ENCODE results near the gene ITPR1. TPM values are rescaled to one million over a fixed set of nuclear protein-coding genes. Genes with fewer than 3 reads are reported as not detected.

ITPR1 gene
- total and polyA plus RNA-seq, 2 experiments from 2014 or later = 6.8 to 21.0 TPM

DNA sequence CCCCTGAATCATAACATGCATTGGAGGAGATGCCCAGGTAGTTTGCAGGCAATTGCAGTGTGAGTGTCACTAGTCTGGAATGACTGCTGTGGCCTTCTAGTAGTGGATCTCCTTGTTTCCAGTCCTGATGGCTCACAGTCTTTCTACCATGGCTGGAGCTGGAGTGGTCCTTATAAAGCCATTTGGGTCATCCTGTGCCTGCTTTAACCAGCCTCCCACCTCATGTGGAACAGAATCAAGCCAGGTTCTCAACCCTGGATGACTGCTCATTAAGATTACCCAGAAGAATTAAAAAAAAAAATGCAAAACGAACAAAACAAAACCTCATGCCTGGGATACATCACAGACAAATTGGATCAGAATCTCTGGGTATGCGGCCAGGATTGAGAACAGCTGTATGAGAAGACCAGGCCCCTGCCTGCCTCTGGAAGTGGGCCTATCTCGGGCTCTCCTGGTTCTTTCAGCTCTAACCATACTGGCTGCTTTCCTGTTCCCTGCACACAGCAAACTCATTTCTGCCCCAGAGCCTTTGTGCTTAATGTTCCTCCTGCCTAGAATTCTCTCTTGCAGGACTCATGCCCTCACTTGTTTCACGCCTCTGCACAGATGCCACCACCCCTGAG lies 96.4 kb downstream of the ITPR1 start:
- no peak for ATAC-seq
- Histone ChIP-seq H3K27ac (ENCODE audit: low read depth) (no peak overlapping the region), H3K4me3 (no peak overlapping the region), H4K20me1 (replicated peaks; ENCODE audit: insufficient read depth) (no peaks in the 10 kb centered on the region; the same call in 1 of the 2 replicates), H3K27me3 (ENCODE audit: insufficient read depth) (no peaks in the 10 kb centered on the region), H3K79me2 (replicated peaks; ENCODE audit: insufficient read depth) (no peaks in the 10 kb centered on the region), H3F3A (replicated peaks; ENCODE audit: low read depth) (no peaks in the 10 kb centered on the region), H2AFZ (no peak overlapping the region), H3K36me3 (ENCODE audit: insufficient read depth) (no peaks in the 10 kb centered on the region), H3K4me2 (no peak overlapping the region; the same call in 1 of the 2 replicates), H3K4me1 (ENCODE audit: insufficient read depth) (peaks cover 25% of the 10 kb centered on the region), H3K9me2 (ENCODE audit: insufficient read depth) (peaks cover 6% of the 10 kb centered on the region; the same call in 1 of the 2 replicates)
- H3K4me3 Mint-ChIP-seq = no peak overlapping the region
- no peaks in the 10 kb centered on the region; the same call in 2 of the 3 replicates for H3K9me3 Mint-ChIP-seq
- peak overlapping the region; percentile 5; the same call in 1 of the 2 replicates for H3K27ac Mint-ChIP-seq
- H3K36me3 Mint-ChIP-seq (ENCODE audit: low read depth) = no peaks in the 10 kb centered on the region; the same call in 2 of the 3 replicates
- peaks cover 35% of the 10 kb centered on the region for H3K4me1 Mint-ChIP-seq
- no peaks in the 10 kb centered on the region for H3K27me3 Mint-ChIP-seq (ENCODE audit: insufficient read depth, low read depth, poor library complexity)
- no peak for TF ChIP-seq EZH2 (IDR thresholded peaks at IDR 0.05; ENCODE audit: low read depth, unreplicated experiment)
- TF ChIP-seq NANOG (IDR thresholded peaks at IDR 0.05; ENCODE audit: borderline replicate concordance) = no peak
- TF ChIP-seq REST (IDR thresholded peaks at IDR 0.05; ENCODE audit: unreplicated experiment) = no peak
- TF ChIP-seq EZH2phosphoT487 (IDR thresholded peaks at IDR 0.05; ENCODE audit: unreplicated experiment) = no peak
- TF ChIP-seq POLR2AphosphoS5 (IDR thresholded peaks at IDR 0.05; ENCODE audit: low read depth) = no peak
- TF ChIP-seq CTCF (conservative IDR thresholded peaks at IDR 0.05; ENCODE audit: low read depth in 2 of 2) = no peak
- TF ChIP-seq JUNB (IDR thresholded peaks at IDR 0.05; ENCODE audit: unreplicated experiment) = no peak
- no peak for TF ChIP-seq STAT1 (IDR thresholded peaks at IDR 0.05; ENCODE audit: unreplicated experiment)
- no peak for TF ChIP-seq ZNF331 (CRISPR knock-in tag; IDR thresholded peaks at IDR 0.05; ENCODE audit: low read depth)
- TF ChIP-seq, protein P1, sequence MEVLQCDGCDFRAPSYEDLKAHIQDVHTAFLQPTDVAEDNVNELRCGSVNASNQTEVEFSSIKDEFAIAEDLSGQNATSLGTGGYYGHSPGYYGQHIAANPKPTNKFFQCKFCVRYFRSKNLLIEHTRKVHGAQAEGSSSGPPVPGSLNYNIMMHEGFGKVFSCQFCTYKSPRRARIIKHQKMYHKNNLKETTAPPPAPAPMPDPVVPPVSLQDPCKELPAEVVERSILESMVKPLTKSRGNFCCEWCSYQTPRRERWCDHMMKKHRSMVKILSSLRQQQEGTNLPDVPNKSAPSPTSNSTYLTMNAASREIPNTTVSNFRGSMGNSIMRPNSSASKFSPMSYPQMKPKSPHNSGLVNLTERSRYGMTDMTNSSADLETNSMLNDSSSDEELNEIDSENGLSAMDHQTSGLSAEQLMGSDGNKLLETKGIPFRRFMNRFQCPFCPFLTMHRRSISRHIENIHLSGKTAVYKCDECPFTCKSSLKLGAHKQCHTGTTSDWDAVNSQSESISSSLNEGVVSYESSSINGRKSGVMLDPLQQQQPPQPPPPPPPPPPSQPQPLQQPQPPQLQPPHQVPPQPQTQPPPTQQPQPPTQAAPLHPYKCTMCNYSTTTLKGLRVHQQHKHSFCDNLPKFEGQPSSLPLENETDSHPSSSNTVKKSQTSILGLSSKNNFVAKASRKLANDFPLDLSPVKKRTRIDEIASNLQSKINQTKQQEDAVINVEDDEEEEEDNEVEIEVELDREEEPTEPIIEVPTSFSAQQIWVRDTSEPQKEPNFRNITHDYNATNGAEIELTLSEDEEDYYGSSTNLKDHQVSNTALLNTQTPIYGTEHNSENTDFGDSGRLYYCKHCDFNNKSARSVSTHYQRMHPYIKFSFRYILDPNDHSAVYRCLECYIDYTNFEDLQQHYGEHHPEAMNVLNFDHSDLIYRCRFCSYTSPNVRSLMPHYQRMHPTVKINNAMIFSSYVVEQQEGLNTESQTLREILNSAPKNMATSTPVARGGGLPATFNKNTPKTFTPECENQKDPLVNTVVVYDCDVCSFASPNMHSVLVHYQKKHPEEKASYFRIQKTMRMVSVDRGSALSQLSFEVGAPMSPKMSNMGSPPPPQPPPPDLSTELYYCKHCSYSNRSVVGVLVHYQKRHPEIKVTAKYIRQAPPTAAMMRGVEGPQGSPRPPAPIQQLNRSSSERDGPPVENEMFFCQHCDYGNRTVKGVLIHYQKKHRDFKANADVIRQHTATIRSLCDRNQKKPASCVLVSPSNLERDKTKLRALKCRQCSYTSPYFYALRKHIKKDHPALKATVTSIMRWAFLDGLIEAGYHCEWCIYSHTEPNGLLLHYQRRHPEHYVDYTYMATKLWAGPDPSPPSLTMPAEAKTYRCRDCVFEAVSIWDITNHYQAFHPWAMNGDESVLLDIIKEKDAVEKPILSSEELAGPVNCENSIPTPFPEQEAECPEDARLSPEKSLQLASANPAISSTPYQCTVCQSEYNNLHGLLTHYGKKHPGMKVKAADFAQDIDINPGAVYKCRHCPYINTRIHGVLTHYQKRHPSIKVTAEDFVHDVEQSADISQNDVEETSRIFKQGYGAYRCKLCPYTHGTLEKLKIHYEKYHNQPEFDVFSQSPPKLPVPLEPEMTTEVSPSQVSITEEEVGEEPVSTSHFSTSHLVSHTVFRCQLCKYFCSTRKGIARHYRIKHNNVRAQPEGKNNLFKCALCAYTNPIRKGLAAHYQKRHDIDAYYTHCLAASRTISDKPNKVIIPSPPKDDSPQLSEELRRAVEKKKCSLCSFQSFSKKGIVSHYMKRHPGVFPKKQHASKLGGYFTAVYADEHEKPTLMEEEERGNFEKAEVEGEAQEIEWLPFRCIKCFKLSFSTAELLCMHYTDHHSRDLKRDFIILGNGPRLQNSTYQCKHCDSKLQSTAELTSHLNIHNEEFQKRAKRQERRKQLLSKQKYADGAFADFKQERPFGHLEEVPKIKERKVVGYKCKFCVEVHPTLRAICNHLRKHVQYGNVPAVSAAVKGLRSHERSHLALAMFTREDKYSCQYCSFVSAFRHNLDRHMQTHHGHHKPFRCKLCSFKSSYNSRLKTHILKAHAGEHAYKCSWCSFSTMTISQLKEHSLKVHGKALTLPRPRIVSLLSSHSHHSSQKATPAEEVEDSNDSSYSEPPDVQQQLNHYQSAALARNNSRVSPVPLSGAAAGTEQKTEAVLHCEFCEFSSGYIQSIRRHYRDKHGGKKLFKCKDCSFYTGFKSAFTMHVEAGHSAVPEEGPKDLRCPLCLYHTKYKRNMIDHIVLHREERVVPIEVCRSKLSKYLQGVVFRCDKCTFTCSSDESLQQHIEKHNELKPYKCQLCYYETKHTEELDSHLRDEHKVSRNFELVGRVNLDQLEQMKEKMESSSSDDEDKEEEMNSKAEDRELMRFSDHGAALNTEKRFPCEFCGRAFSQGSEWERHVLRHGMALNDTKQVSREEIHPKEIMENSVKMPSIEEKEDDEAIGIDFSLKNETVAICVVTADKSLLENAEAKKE (CRISPR knock-in tag; IDR thresholded peaks at IDR 0.05) = no peak
- TF ChIP-seq CREB1 (CRISPR knock-in tag; IDR thresholded peaks at IDR 0.05; ENCODE audit: low read depth) = no peak
- no peak for TF ChIP-seq ZNF114 (CRISPR knock-in tag; IDR thresholded peaks at IDR 0.05)
- TF ChIP-seq ETS1 (IDR thresholded peaks at IDR 0.05) = no peak
- no peak for DNase-seq (ENCODE audit: low spot score)

Measured in GM23338 (cell line).